Measurements from ENCODE around the gene SLC2A6. TPM values are rescaled to one million over a fixed set of nuclear protein-coding genes. Genes with fewer than 3 reads are reported as not detected.

The SLC2A6 gene
- total RNA-seq, 1 experiment from 2014 or later: 7.6 TPM

GRCh38 chr9:133505901-133506652 lies 27.2 kb upstream of the SLC2A6 start:
- Histone ChIP-seq H3K27me3 (no peaks in the 10 kb centered on the region), H3K9me3 (peaks cover 11% of the 10 kb centered on the region), H3K4me3 (no peak overlapping the region), H3K36me3 (no peaks in the 10 kb centered on the region)
- no peak for DNase-seq

GRCh38 chr9:133505186-133505830 lies 26.4 kb upstream of the SLC2A6 start:
- DNase-seq: no peak
- Histone ChIP-seq H3K36me3 (no peaks in the 10 kb centered on the region), H3K4me3 (no peak overlapping the region)

GRCh38 chr9:133502112-133502511 lies 23.2 kb upstream of the SLC2A6 start:
- Histone ChIP-seq H3K36me3 (no peaks in the 10 kb centered on the region), H3K4me3 (no peak overlapping the region), H3K9me3 (peaks cover 11% of the 10 kb centered on the region), H3K27me3 (no peaks in the 10 kb centered on the region)
- DNase-seq: no peak

More at GRCh38 chr9:133505186-133505830, 26.4 kb upstream of the SLC2A6 start:
- Histone ChIP-seq H3K27me3 (no peaks in the 10 kb centered on the region), H3K9me3 (peaks cover 11% of the 10 kb centered on the region)

GRCh38 chr9:133499892-133500270 lies 21.0 kb upstream of the SLC2A6 start:
- DNase-seq: no peak
- Histone ChIP-seq H3K4me3 (no peak overlapping the region), H3K9me3 (peaks cover 11% of the 10 kb centered on the region), H3K36me3 (no peaks in the 10 kb centered on the region), H3K27me3 (no peaks in the 10 kb centered on the region)

- Histone ChIP-seq H3K36me3 (no peaks in the 10 kb centered on the region), H3K9me3 (peaks cover 11% of the 10 kb centered on the region), H3K4me3 (no peak overlapping the region), H3K27me3 (no peaks in the 10 kb centered on the region)
- no peak for DNase-seq
These were observed 20.4 kb upstream of the SLC2A6 start for GRCh38 chr9:133499132-133499891.

GRCh38 chr9:133496861-133497842 lies 18.3 kb upstream of the SLC2A6 start:
- Histone ChIP-seq H3K4me3 (no peak overlapping the region), H3K27me3 (no peaks in the 10 kb centered on the region), H3K9me3 (peaks cover 4% of the 10 kb centered on the region), H3K36me3 (no peaks in the 10 kb centered on the region)
- no peak for DNase-seq

GRCh38 chr9:133495327-133496293 lies 16.7 kb upstream of the SLC2A6 start:
- H3K4me3 ChIP-seq: no peak overlapping the region

GRCh38 chr9:133494636-133495326 lies 15.9 kb upstream of the SLC2A6 start:
- Histone ChIP-seq H3K36me3 (no peaks in the 10 kb centered on the region), H3K9me3 (no peaks in the 10 kb centered on the region), H3K27me3 (no peaks in the 10 kb centered on the region), H3K4me3 (no peak overlapping the region)
- no peak for DNase-seq

More at GRCh38 chr9:133495327-133496293, 16.7 kb upstream of the SLC2A6 start:
- no peak for DNase-seq
- Histone ChIP-seq H3K9me3 (no peaks in the 10 kb centered on the region), H3K36me3 (no peaks in the 10 kb centered on the region), H3K27me3 (no peaks in the 10 kb centered on the region)

GRCh38 chr9:133493845-133494540 lies 15.1 kb upstream of the SLC2A6 start:
- Histone ChIP-seq H3K4me3 (no peak overlapping the region), H3K27me3 (no peaks in the 10 kb centered on the region), H3K36me3 (no peaks in the 10 kb centered on the region), H3K9me3 (no peaks in the 10 kb centered on the region)
- DNase-seq: no peak

GRCh38 chr9:133493428-133493827 lies 14.5 kb upstream of the SLC2A6 start:
- Histone ChIP-seq H3K9me3 (no peaks in the 10 kb centered on the region), H3K27me3 (no peaks in the 10 kb centered on the region), H3K36me3 (no peaks in the 10 kb centered on the region), H3K4me3 (no peak overlapping the region)
- DNase-seq: no peak

GRCh38 chr9:133492061-133493021 lies 13.4 kb upstream of the SLC2A6 start:
- Histone ChIP-seq H3K9me3 (no peaks in the 10 kb centered on the region), H3K4me3 (no peak overlapping the region), H3K36me3 (no peaks in the 10 kb centered on the region), H3K27me3 (no peaks in the 10 kb centered on the region)
- DNase-seq: peak; percentile 47

GRCh38 chr9:133491656-133491925 lies 12.7 kb upstream of the SLC2A6 start:
- no peak for DNase-seq
- H3K9me3 ChIP-seq: no peaks in the 10 kb centered on the region
- no peaks in the 10 kb centered on the region for H3K36me3 ChIP-seq
- H3K27me3 ChIP-seq: no peaks in the 10 kb centered on the region
- no peak overlapping the region for H3K4me3 ChIP-seq

- no peaks in the 10 kb centered on the region for H3K36me3 ChIP-seq
- DNase-seq: no peak
- no peaks in the 10 kb centered on the region for H3K27me3 ChIP-seq
- no peaks in the 10 kb centered on the region for H3K9me3 ChIP-seq
- H3K4me3 ChIP-seq: no peak overlapping the region
These were observed 12.2 kb upstream of the SLC2A6 start for GRCh38 chr9:133490865-133491655.

Measured in MG63 (cell line).